ENCODE data around the gene TDRD10.

TDRD10 gene

DNA sequence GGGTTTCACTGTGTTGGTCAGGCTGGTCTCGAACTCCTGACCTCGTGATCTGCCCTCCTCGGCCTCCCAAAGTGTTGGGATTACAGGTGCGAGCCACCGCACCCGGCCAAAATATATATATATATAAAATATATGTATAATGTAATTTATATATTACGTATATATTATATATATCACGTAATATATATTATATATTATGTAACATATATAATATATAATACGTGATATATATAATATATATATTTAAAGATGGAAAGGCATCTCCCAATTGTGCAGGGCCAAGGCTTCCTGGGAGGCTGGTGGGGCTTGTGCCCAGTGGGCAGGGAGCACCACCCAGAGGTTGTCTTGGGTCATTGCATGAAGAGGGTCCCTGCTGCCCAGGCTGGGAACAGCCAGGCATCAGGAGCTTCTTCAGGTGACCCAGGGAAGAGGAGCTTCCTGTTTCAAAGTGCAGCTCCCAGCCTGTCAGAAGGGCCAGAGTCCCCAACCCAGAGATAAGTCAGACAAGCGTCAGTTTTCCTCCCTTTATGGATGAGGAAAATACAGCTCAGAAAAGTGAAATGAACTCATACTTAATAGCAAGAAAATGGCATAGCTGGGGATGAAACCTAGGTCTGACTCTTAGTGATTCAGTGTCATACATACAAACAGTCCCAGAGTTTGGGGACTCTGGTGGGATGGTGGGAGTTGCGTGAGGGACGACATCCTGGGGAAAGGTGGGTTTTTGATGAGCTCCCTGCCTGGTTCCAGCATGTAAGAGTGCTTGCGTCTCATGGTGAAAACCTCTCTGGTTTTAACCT lies 44.4 kb downstream of the TDRD10 start:
- in situ Hi-C loops (cut with HindIII; ENCODE audit: low pct_ligation_motif_present, low pct_unique_long_range_greater_than_20kb, low sequenced_read_pairs): no loop called here
- DNase-seq: peak; percentile 78

DNA sequence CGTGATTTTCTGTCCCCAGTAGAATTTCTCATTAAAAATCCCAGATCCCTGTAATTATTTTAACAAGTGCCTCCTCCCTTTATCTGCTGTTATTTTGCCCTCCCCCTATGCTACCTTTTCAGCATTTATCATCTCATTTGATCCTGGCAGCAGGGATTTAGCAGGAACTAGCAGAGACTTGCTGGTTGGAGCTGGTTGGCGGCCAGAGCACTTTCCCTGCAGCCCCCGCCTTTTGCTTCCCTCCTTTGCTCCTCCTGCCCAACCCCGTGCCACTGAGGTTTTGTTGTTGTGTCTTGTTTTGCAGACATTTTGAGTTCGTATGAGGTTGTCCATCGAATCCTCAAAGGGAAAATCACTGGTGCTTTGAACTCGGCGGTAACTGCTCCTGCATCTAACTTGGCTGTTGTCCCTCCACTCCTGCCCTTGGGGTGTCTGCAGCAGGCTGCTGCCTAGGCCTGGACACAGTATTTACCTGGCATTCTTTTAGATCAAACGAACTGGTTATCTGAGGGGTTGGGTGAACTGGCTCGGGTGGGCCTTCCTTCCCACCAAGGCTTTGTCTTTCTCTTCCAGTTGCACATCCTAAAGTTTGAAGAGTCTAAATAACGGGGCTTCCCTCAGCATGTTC lies 45.2 kb downstream of the TDRD10 start:
- in situ Hi-C loops (cut with HindIII; ENCODE audit: low pct_ligation_motif_present, low pct_unique_long_range_greater_than_20kb, low sequenced_read_pairs): no loop called here
- no peak for DNase-seq

- in situ Hi-C loops (cut with HindIII; ENCODE audit: low pct_ligation_motif_present, low pct_unique_long_range_greater_than_20kb, low sequenced_read_pairs): no loop called here
Observed at GRCh38 chr1:154548028-154548427, 46.0 kb downstream of the TDRD10 start.

GRCh38 chr1:154549202-154549770 lies 47.3 kb downstream of the TDRD10 start:
- in situ Hi-C loops (cut with HindIII; ENCODE audit: low pct_ligation_motif_present, low pct_unique_long_range_greater_than_20kb, low sequenced_read_pairs): no loop called here
- no peak for DNase-seq

More at GRCh38 chr1:154548028-154548427, 46.0 kb downstream of the TDRD10 start:
- DNase-seq: no peak

- in situ Hi-C loops (cut with HindIII; ENCODE audit: low pct_ligation_motif_present, low pct_unique_long_range_greater_than_20kb, low sequenced_read_pairs): no loop called here
- no peak for DNase-seq
Observed at GRCh38 chr1:154550070-154550469, 48.1 kb downstream of the TDRD10 start.

DNA sequence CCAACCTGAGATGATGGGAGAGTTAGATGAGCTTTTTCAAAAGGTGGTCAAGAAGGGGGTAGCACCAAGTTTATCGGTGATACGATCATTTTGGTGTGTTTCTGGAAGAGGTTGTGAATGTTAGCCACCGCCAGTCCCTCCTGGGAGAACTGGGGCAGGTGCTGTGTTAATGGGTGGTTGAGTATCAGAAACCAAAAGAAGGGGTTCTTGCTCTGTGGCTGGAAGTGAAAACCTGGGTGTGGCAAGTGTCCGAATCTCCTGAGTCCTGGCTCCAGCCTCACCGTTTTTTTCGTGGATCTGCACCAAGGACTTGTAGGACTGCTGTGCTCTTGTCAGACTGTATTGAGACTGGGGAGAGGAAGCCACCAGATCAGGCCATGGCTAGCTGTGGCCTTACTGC lies 48.6 kb downstream of the TDRD10 start:
- in situ Hi-C loops (cut with HindIII; ENCODE audit: low pct_ligation_motif_present, low pct_unique_long_range_greater_than_20kb, low sequenced_read_pairs): no loop called here
- no peak for DNase-seq

DNA sequence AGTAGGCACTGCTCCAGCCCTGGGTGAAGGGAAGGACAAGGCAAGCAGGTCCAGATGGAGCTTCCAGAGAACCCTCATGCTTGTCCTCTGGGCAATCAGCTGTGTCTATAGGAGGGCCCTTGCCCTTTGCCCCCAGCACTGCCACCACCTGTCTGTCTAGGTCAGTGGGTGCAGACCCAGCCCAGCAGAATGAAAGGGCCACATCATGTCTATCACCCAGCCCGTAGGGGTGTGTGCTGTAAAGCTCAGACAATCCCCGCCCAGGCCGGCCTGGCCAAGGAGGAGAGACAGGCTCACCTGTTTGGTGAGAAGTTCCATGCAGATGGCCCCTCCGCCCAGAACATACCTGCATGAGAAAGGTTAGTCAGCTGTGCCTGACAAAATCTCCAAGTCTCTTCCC lies 49.5 kb downstream of the TDRD10 start:
- in situ Hi-C loops (cut with HindIII; ENCODE audit: low pct_ligation_motif_present, low pct_unique_long_range_greater_than_20kb, low sequenced_read_pairs): no loop called here
- no peak for DNase-seq

GRCh38 chr1:154552036-154552435 lies 50.0 kb downstream of the TDRD10 start:
- in situ Hi-C loops (cut with HindIII; ENCODE audit: low pct_ligation_motif_present, low pct_unique_long_range_greater_than_20kb, low sequenced_read_pairs): no loop called here
- no peak for DNase-seq

DNA sequence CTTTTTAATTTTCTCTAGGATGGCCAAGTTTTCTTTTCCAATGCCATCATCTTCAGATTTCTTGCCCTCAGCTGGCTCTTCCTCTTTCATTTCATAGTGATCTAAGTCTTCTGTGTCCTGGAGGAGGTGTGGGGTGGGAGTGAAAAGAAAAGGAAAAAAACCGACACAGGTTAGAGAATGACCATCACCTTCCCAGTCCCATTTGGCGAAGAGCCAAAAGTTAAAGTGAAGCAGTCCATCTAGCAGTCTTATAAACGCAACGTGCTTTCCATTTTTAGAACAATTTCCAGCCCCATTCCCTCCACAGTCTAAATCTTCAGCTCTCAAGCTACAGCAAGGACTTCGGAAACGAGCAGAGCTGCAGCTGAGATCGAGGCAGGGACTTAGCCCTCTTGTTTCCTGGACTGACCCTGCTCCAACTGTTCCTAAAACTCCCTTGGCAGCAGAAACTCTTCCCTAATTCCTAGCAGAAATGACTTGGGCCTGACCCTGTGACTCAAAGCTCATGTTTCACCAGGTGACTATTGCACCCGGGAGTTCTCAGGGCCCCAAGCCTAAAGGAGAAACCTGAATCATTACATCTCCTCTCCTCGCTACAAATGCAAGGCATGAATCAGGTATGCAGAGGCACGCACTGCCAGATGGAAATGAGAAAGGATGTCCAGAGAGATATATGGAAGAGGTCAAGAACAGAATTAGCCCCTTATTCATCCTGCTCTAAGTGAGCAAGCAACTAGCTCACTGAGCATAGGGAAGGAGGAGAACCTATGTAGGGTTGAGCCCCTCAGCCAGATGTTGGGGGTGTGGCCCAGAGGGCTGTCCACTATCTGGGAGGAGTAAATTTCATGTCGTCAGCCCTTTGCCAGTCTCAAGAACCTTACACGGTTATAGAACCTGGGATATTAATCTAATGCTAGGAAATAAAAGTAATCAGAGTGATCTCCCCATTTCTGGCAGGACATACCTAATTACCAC lies 51.3 kb downstream of the TDRD10 start:
- in situ Hi-C loops (cut with HindIII; ENCODE audit: low pct_ligation_motif_present, low pct_unique_long_range_greater_than_20kb, low sequenced_read_pairs): no loop called here
- DNase-seq: no peak

DNA sequence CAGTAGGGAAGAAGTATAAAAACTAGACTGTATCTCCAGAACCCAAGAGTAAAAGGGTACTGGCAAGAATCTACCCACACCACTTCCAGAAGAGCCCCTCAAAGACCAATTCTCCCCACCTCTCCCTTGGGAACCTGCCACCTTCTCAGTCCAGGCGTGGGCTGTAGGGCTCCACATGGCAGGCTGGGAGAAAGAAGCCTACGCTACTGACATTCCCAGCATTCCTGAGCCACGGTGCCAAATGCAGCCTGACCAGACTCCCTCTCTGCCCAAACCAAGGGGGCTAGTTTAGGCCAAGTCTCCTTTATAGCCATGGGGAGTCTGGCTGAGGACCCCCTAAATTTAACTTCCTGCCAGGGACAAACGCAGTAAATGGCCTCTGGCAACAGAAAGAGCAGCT lies 54.4 kb downstream of the TDRD10 start:
- no peak for DNase-seq
- in situ Hi-C loops (cut with HindIII; ENCODE audit: low pct_ligation_motif_present, low pct_unique_long_range_greater_than_20kb, low sequenced_read_pairs): no loop called here

DNA sequence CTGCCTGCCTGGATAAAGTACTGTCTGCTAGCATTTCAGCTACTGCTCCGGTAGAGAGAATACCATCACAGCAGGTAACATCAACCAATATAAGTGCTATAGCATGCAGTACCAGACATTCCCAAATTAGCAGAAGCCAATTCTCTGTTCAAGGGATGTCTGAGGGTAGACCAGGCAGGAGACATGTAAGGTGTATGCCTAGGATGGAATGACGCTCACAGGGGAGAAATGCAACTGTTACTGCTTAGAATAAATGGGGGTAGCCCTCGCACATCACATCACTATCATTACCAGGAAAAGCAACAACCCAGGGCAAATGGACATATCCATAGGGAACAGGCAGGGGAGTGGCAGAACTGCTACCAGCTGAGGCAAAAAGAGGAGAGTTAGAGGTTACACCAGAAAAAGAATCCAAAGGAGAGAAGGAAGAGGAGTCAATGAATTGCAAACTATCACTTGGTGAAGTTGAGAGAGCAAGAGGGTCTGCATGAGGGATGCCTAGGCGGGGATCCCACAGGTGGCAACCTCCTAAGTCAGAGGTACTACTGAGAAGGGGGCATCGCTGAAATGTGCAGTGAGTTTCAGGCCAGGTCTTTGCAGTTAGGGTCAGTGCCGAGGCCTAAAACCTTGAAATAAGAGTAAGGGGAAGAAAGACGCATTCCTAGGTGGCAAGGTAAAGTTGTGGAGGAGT lies 55.4 kb downstream of the TDRD10 start:
- no peak for DNase-seq
- in situ Hi-C loops (cut with HindIII; ENCODE audit: low pct_ligation_motif_present, low pct_unique_long_range_greater_than_20kb, low sequenced_read_pairs): no loop called here

DNA sequence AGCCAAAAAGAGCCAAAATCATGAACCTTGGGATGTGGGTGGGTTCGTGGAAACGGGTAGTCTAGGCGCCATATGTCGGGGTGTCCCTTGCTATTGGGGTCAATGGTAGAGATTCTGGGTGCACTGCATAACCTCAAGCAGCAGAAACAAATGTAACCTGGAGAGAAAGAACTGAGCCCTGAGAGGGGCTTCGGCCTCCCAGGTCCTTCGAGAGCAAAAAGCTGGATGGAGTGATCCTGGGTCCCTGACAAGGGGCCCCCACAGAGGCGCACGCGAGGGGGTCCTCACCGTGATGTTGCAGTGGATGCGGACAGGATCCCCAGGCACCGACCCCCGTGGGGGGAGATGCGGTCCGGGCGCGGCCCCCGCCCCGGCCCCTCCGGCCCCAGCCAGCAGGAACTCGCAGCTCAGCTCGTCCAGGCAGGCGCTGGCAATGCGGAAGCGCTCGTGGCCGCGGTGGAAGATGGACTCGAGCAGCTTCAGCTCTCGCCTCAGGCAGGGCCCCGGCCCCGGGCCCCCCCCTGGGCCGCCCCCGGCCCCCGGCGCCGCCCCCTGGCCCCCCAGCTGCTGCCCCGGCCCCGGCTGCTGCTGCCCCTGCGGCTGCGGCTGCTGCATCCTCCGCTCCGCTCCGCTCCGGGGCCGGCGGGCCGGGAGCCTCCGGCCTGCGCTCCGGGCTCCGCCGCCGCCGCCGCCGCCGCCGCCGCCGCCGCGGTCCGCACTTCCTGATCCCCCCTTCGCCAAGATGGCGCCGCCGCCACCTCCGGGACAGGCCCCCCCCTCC lies 56.1 kb downstream of the TDRD10 start, which contains the start of gene UBE2Q1:
Gene UBE2Q1, minus strand, starts transcription at position 724 of the 781 bp plus-strand sequence. Its CDS starts 109 bp downstream, at position 615.
- peak; percentile 39 for DNase-seq
- in situ Hi-C loops (cut with HindIII; ENCODE audit: low pct_ligation_motif_present, low pct_unique_long_range_greater_than_20kb, low sequenced_read_pairs): no loop called here

DNA sequence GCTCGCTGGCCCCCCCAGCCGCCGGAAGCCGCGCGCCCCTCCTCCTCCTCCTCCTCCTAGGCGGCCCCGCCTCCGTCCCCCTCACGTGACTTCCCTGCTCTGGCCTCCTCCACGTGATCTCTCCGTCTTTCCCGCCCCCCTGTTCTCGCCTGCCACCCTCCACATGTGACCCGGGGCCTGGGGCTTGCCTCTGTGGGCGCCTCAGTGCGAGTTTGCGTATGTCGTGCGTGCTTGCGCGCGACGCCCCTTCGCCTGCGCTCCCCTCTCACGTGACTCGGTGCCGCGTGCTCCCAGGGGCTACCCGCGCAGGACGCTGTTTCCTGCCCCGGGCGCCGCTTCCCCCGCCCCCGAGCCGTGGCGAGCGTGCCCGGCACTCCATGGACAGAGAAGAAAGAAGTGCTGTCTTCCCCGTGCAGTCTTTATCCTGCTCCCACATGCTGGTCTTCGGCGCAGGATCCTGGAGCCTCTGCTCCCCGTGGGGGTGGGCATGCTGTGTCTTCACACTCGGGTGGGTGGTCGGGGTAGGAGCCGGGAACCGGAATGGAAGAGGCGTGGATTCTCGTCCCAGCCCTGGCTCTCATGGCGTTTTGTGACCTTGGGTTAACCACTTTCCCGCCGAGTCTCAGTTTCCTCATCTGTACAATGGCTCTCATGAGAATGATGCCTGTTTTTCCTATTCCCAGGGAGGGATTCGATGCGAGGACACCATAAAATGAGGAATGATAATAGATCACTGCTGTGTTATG lies 56.9 kb downstream of the TDRD10 start:
- peak; percentile 99 for DNase-seq
- in situ Hi-C loops (cut with HindIII; ENCODE audit: low pct_ligation_motif_present, low pct_unique_long_range_greater_than_20kb, low sequenced_read_pairs): no loop called here

GRCh38 chr1:154559466-154560044 lies 57.5 kb downstream of the TDRD10 start:
- in situ Hi-C loops (cut with HindIII; ENCODE audit: low pct_ligation_motif_present, low pct_unique_long_range_greater_than_20kb, low sequenced_read_pairs): no loop called here
- DNase-seq: peak; percentile 92

- no peak for DNase-seq
- in situ Hi-C loops (cut with HindIII; ENCODE audit: low pct_ligation_motif_present, low pct_unique_long_range_greater_than_20kb, low sequenced_read_pairs): no loop called here
Observed at GRCh38 chr1:154565876-154566275, 63.9 kb downstream of the TDRD10 start.

DNA sequence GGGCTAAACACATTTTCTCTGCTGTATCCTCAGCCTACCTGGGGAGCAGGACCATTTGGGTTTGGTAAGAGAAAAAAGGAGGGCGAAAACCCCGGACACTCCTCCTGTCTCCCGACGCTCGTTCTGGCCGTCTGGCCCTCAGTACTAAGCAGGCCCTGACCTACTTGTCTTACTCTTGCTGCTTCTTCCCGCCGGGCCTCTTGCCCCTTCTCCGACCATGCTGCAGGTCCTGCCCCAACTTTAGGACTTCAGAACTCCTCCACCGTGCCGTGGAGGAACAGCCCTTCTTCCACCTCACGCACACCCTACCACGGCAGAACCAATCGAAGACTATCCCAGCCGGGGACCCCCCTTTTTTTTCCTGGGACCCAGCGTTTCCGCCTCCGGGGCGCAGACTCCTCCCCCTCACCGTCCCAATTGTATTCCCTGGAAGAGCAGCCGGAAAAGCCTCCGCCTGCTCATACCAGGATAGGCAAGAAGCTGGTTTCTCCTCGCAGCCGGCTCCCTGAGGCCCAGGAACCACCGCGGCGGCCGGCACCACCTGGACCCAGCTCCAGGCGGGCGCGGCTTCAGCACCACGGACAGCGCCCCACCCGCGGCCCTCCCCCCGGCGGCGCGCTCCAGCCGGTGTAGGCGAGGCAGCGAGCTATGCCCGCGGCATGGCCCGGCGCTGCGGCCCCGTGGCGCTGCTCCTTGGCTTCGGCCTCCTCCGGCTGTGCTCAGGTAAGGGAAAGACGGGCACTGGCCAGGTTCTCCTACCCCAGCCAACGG lies 65.6 kb downstream of the TDRD10 start, which contains the start of gene CHRNB2:
Gene CHRNB2, plus strand, starts transcription at position 393 of the 771 bp plus-strand sequence. Its CDS starts 267 bp downstream, at position 660.
- DNase-seq: peak; percentile 80
- in situ Hi-C loops (cut with HindIII; ENCODE audit: low pct_ligation_motif_present, low pct_unique_long_range_greater_than_20kb, low sequenced_read_pairs): no loop called here

Data from ACHN (cell line).